IMR-90 (cell line): ENCODE measurements around the gene BCL11A. TPM values are rescaled to one million over a fixed set of nuclear protein-coding genes. Genes with fewer than 3 reads are reported as not detected.

Source experiments
- ATAC-seq: fragments of 200-7000 bp; cut with Tn5 transposase; 2 replicates; pipeline ENCODE4 v1.9.1; 2020; ENCODE audit warnings: low read depth, mild to moderate bottlenecking, moderate library complexity
- BruUV-seq: library from RNA; stranded (reverse); fragments of 400-500 nt; replicated peaks from 2 replicates; lab custom pipeline; 2021; lab: Mats Ljungman, UMichigan
- CTCF ChIA-PET: fragments of 300-600 bp; formaldehyde crosslinking; extraction: SDS; loops from one replicate; lab custom pipeline; 2021; ENCODE audit warnings: antibody characterized with exemption; lab: Yijun Ruan, JAX
- POLR2A ChIA-PET: fragments of 300-600 bp; sonication (Branson Sonifier 250); formaldehyde crosslinking; loops from one replicate; lab custom pipeline; 2022; ENCODE audit warnings: antibody characterized with exemption; ENCODE audit not compliant: unreplicated experiment; lab: Charles Lee
- DNase-seq: peaks from one replicate; pipeline ENCODE4 v3.0.0; 2013
- H2AFZ ChIP-seq: replicated peaks from 2 replicates; pipeline ENCODE3; 2013; ENCODE audit warnings: low read length, mild to moderate bottlenecking; ENCODE audit not compliant: poor library complexity
- H2AK5ac ChIP-seq: 2 replicates; pipeline ENCODE4 v1.6.1; 2013; ENCODE audit warnings: low read depth, low read length, inconsistent platforms
- H2AK9ac ChIP-seq: replicated peaks from 2 replicates; pipeline ENCODE3; 2013; ENCODE audit warnings: mild to moderate bottlenecking, low read depth, low read length, moderate library complexity; ENCODE audit not compliant: poor library complexity
- H2BK120ac ChIP-seq: 2 replicates; pipeline ENCODE4 v1.6.1; 2013; ENCODE audit warnings: low read depth, low read length, inconsistent platforms
- H2BK15ac ChIP-seq: 3 replicates; pipeline ENCODE4 v1.6.1; 2013; ENCODE audit warnings: low read depth, low read length, inconsistent platforms
- H2BK20ac ChIP-seq: 2 replicates; pipeline ENCODE4 v1.6.1; 2013; ENCODE audit warnings: low read depth, mild to moderate bottlenecking, inconsistent platforms, low read length, moderate library complexity
- H2BK5ac ChIP-seq: 2 replicates; pipeline ENCODE4 v1.6.1; 2013; ENCODE audit warnings: mild to moderate bottlenecking, low read depth, low read length, inconsistent platforms; ENCODE audit not compliant: poor library complexity, severe bottlenecking
- H3K14ac ChIP-seq: replicated peaks from 2 replicates; pipeline ENCODE4 v1.6.1; 2013; ENCODE audit warnings: low read depth, low read length, inconsistent platforms
- H3K18ac ChIP-seq: 2 replicates; pipeline ENCODE4 v1.6.1; 2013; ENCODE audit warnings: low read depth, low read length, control low read depth
- H3K23ac ChIP-seq: 2 replicates; pipeline ENCODE4 v1.6.1; 2013; ENCODE audit warnings: low read depth, low read length, inconsistent platforms
- H3K27ac ChIP-seq: 2 replicates; pipeline ENCODE4 v1.5.1; 2013; ENCODE audit warnings: mild to moderate bottlenecking, control low read depth, low read length; ENCODE audit not compliant: insufficient read depth
- H3K27me3 ChIP-seq: 2 replicates; pipeline ENCODE4 v1.6.1; 2013; ENCODE audit warnings: low read length; ENCODE audit not compliant: control insufficient read depth, insufficient read depth
- H3K36me3 ChIP-seq: 2 replicates; pipeline ENCODE4 v1.6.1; 2013; ENCODE audit warnings: low read length, mixed read lengths; ENCODE audit not compliant: control insufficient read depth, insufficient read depth
- H3K4ac ChIP-seq: 2 replicates; pipeline ENCODE4 v1.6.1; 2013; ENCODE audit warnings: low read depth, low read length, inconsistent platforms
- H3K4me1 ChIP-seq: 2 replicates; pipeline ENCODE4 v1.6.1; 2013; ENCODE audit warnings: low read length, mixed read lengths; ENCODE audit not compliant: control insufficient read depth, insufficient read depth
- H3K4me2 ChIP-seq: 2 replicates; pipeline ENCODE4 v1.6.1; 2013; ENCODE audit warnings: low read depth, mild to moderate bottlenecking, control low read depth, low read length, moderate library complexity
- H3K4me3 ChIP-seq: 2 replicates; pipeline ENCODE4 v1.5.1; 2013; ENCODE audit warnings: low read depth, mild to moderate bottlenecking, control low read depth, low read length, moderate library complexity; ENCODE audit not compliant: insufficient read depth
- H3K56ac ChIP-seq: 2 replicates; pipeline ENCODE4 v1.6.1; 2013; ENCODE audit warnings: low read length, inconsistent platforms; ENCODE audit not compliant: insufficient read depth; ENCODE audit errors: extremely low read depth
- H3K79me1 ChIP-seq, 2 experiments: 2 replicates each; pipeline ENCODE4 v1.6.1; 2013; ENCODE audit warnings: low read length in 2 of 2, inconsistent platforms in 1 of 2, low read depth in 1 of 2
- H3K9ac ChIP-seq: 2 replicates; pipeline ENCODE4 v1.6.1; 2013; ENCODE audit warnings: low read depth, low read length, control low read depth
- H3K9me1 ChIP-seq: 2 replicates; pipeline ENCODE4 v1.6.1; 2013; ENCODE audit warnings: low read length, inconsistent platforms; ENCODE audit not compliant: insufficient read depth
- H3K9me3 ChIP-seq: 2 replicates; pipeline ENCODE4 v1.6.1; 2013; ENCODE audit warnings: low read length; ENCODE audit not compliant: control insufficient read depth, insufficient read depth
- H4K20me1 ChIP-seq: 2 replicates; pipeline ENCODE4 v1.6.1; 2013; ENCODE audit warnings: low read length, inconsistent platforms; ENCODE audit not compliant: insufficient read depth
- H4K5ac ChIP-seq: 2 replicates; pipeline ENCODE4 v1.6.1; 2013; ENCODE audit warnings: mild to moderate bottlenecking, low read depth, low read length, control low read depth
- H4K8ac ChIP-seq, 2 experiments: 2 replicates each; pipeline ENCODE4 v1.6.1; 2013; ENCODE audit warnings: low read depth in 2 of 2, low read length in 2 of 2, control low read depth in 1 of 2, inconsistent platforms in 1 of 2
- H4K91ac ChIP-seq: 2 replicates; pipeline ENCODE4 v1.6.1; 2013; ENCODE audit warnings: low read depth, low read length, inconsistent platforms; ENCODE audit not compliant: insufficient read depth
- ELK1 ChIP-seq: fragments of 150-350 bp; IDR thresholded peaks from 2 replicates; pipeline ENCODE4 v1.6.1; 2016; ENCODE audit warnings: low read depth, mild to moderate bottlenecking, low read length, moderate library complexity, borderline replicate concordance
- RFX5 ChIP-seq: IDR thresholded peaks from 2 replicates; pipeline ENCODE4 v1.8.0; 2012; ENCODE audit warnings: low read depth, mild to moderate bottlenecking, low read length, moderate library complexity
- WGBS, 2 experiments: methylation state at CpG; one replicate each; pipeline versions ENCODE4 v1.1.5 to v1.1.7; 2013; ENCODE audit warnings: missing lambda C conversion rate in 2 of 2; ENCODE audit not compliant: insufficient read length in 1 of 2; ENCODE audit errors: extremely low coverage in 2 of 2; 5-methylcytosine and 5-hydroxymethylcytosine counted together
- dilution Hi-C: fragments of 300-500 bp; cut with HindIII; formaldehyde crosslinking; loops from one replicate; pipeline ENCODE4 v1.14.3; 2018; ENCODE audit warnings: low sequenced_read_pairs; ENCODE audit not compliant: unreplicated experiment
- in situ Hi-C: fragments of 300-500 bp; cut with MboI; formaldehyde crosslinking; loops from 3 replicates; pipeline ENCODE4 v1.14.3; 2019; ENCODE audit warnings: low sequenced_read_pairs, inconsistent platforms, mixed read lengths
- intact Hi-C: fragments of 100-400 bp; cut with micrococcal nuclease; formaldehyde crosslinking; loops from 2 replicates; pipeline ENCODE4 v1.10.0; 2022
- polyA plus RNA-seq, 3 experiments: library from polyadenylated mRNA; depleted of rRNA; stranded (reverse); fragments of >200 nt; gene quantifications; 2 replicates each; pipeline ENCODE4 v1.2.3, GENCODE V29; 2012; ENCODE audit warnings: low replicate concordance in 1 of 3
- total RNA-seq: library from RNA; depleted of rRNA; stranded (reverse); fragments of >200 nt; gene quantifications from 2 replicates; pipeline ENCODE4 v1.2.3, GENCODE V29; 2012

BCL11A gene
- total and polyA plus RNA-seq, 2 of the 4 experiments (the other 2 are of a cell fraction), result 1.0 to 1.1 TPM

- H3K56ac ChIP-seq, result no peak overlapping the region
- H2AK9ac ChIP-seq, result no peak overlapping the region
- no peaks in the 10 kb centered on the region for H3K9me1 ChIP-seq
- no peaks in the 10 kb centered on the region for H3K9me3 ChIP-seq
- no peak overlapping the region for H3K18ac ChIP-seq
- H3K27me3 ChIP-seq, result peaks cover 2% of the 10 kb centered on the region; the same call in 1 of the 2 replicates
- H3K4me3 ChIP-seq, result no peak overlapping the region
- H2BK15ac ChIP-seq, result no peak overlapping the region
- H4K20me1 ChIP-seq, result no peaks in the 10 kb centered on the region
- ATAC-seq (no peak), DNase-seq (no peak)
- no peak overlapping the region for H4K91ac ChIP-seq
- H3K79me1 ChIP-seq, result no peaks in the 10 kb centered on the region
- no peak overlapping the region for H2BK20ac ChIP-seq
- no peak for TF ChIP-seq ELK1
- no peak for TF ChIP-seq RFX5
- no peak overlapping the region for H2BK120ac ChIP-seq
- no peak overlapping the region for H2AFZ ChIP-seq
- no peak overlapping the region for H2BK5ac ChIP-seq
- ChIA-PET POLR2A (no interaction called here), CTCF (no interaction called here)
- H3K14ac ChIP-seq, result no peak overlapping the region
- H4K8ac ChIP-seq, result no peak overlapping the region
- dilution Hi-C loops (no loop called here), in situ Hi-C loops (no loop called here), intact Hi-C loops (no loop called here)
- no peak overlapping the region for H2AK5ac ChIP-seq
- H3K23ac ChIP-seq, result no peak overlapping the region
- no peak overlapping the region for H4K5ac ChIP-seq
- no CpG with 5 or more reads among the region's 9 CpGs for WGBS, 2 experiments
- no peak overlapping the region for H3K27ac ChIP-seq
- BruUV-seq, result no TSS peak
- H3K4me1 ChIP-seq, result peaks cover 3% of the 10 kb centered on the region; the same call in 1 of the 2 replicates
- H3K36me3 ChIP-seq, result no peaks in the 10 kb centered on the region
- H3K4ac ChIP-seq, result no peak overlapping the region
- H3K4me2 ChIP-seq, result no peak overlapping the region
- no peak overlapping the region for H3K9ac ChIP-seq
These were observed 25.0 kb downstream of the BCL11A start for GRCh38 chr2:60528281-60529020.
